Measurements from ENCODE around the gene CDCA7L.
"Not testable (repeated sequence)": the region's sequence is repeated elsewhere in the genome, so short reads cannot be mapped to it uniquely, and the experiment has no call there.

The CDCA7L gene

DNA sequence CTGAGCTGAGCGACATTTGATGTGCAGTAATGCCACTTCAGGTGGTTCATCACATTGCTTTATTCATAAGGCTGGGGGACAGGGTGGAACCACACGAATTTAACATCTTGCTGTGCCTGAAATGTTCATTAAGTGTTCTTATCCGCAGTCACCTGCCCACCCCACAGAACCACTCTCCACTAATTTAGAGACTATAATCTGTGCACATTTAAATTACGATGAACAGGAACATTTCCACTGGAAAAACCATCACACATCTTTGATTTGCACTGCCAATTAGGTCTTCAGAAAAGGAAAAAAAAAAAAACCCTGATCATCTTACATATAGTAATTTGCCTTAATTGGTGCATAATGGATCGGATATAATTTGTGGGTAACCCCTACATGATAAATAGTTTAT, 2.3 kb downstream of the CDCA7L start:
- no peak for DNase-seq

DNA sequence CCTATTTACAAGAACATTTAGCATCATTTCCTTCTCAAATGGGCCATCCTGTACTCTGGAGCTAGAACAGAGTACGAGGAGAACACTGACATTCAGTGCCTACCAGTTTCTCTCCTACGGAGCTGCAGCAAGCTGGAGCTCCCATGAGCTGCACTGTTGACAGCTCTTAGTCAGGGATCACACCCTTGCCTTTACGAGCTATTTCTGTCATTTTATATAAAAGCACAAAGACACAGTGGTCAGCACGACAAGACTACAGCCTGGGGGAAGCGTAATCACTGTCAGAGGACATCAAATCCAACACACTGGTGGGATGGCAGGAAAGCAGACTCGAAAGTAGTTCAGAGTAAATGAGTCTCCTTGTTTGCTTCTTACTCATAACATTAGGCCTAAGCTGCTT, 2.7 kb downstream of the CDCA7L start:
- no peak for DNase-seq

DNA sequence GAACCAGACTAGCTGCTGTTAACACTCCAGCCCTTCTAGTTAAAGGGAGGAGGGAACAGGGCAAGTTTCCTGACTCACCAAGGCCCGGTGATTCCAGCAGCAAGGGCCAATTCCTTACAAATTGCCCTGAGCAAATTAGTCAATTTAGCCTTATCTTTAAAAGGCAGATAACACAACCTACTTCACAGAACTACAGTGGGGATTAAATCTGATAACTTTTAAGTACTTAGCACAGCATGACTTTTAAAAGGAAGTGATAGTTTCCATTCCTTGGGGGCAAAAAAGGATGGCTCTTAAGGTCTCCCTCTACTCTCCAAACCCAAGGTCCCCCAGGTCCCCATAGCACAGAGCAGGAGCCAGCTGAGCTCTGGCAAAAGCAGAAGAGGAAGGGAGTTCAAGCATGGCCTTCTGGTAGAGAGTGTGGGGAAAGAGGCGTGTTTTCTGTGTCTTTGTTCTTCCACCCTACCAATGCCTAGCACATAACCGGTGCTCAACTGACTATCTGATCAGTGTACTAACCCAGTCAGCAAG, 4.0 kb downstream of the CDCA7L start:
- no peak for DNase-seq

DNA sequence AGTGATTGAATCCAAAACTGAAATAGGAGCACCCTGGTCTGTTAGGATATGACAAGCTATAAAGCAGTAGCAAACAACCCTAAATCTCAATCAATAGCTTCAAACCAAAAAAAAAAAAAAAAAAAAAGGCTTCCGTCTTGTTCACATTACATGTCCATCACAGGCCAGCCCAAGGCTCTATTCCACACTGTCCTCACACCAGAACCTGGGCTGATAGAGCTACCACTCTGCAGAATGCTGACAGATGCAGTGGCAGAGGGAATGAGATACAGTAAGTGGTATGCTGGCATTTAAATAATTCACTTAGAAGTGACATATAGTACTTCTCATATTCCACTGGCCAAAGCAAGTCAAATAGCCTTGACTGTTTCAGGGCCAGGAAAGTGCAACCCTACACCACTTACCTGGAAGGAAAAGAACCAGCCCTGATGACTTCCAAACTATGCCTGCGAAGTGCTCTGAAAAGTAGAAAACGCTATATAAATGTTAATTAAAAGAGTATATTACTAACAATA, 5.8 kb downstream of the CDCA7L start:
- no peak for DNase-seq

DNA sequence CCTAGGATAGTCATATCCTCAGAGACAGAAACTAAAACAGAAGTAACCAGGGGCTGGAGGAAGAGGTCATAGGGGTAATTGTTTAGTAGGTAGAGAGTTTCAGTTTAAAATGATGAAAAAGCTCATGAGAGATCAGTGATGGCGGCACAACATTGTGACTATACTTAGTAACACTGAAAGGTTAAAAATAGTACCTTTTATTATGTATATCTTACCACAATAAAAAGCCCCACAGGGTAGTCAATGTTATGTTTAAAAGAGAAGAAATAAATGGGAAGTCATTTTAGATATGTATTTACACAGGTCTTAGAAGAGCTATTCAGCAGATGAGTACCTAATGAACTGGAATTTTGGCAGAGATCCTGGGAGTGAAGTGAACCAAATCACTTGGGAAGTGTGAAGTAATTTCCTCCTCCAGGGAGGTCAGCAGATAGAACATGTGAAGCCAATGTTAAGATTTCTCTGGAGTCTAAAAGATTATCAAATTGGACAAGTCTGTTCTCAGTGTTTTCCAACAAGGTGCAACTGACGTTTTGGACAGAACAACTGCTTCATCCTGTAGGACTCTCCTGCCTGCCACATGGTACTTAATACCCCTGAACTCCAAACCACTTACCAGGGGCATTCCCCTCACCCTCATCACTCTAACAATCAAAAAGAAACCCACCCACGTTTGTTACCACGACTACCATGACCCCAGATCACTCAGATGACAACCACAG, 6.4 kb downstream of the CDCA7L start:
- DNase-seq, result no peak

DNA sequence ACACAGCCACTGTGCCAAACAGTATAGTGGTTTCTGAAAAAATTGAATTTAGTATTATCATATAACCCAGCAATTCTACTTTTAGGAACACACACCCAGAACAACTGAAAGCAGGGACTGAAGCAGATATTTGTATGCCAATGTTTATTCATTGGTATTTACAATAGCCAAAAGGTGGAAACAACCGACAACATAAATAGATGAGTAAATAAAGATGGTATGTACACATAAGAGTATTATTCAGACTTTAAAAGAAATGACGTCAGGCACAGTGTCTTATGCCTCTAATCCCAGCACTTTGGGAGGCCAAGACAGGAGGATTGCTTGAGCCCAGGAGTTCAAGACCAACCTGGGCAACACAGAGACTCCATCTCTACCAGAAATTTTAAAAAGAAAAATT, 7.2 kb downstream of the CDCA7L start:
- DNase-seq, result no peak

DNA sequence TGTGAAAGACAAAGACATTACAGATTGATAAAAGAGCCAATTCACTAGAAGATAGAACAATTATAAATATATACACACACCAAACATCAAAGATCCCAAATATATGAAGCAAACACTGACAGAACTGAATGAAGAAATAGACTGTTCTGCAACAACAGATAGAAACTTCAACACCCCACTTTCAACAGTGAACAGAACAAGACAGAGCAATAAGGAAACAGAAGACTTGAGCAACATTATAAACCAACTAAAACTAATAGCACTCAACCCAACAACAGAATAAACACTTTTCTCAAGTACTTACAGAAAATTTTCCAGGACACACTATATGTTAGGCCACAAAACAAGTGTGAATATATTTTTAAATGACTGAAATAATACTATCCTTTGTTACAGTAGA, 10.9 kb downstream of the CDCA7L start:
- DNase-seq, result no peak

DNA sequence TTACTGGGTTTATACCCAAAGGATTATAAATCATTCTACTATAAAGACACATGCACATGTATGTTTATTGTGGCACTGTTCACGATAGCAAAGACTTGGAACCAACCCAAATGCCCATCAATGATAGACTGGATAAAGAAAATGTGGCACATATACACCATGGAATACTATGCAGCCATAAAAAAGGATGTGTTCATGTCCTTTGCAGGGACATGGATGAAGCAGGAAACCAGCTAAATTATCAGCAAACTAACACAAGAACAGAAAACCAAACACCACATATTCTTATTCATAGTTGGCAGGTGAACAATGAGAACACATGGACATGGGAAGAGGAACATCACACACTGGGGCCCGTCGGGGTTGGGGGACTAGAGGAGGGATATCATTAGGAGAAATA, 12.4 kb downstream of the CDCA7L start:
- not testable (repeated sequence) for DNase-seq

DNA sequence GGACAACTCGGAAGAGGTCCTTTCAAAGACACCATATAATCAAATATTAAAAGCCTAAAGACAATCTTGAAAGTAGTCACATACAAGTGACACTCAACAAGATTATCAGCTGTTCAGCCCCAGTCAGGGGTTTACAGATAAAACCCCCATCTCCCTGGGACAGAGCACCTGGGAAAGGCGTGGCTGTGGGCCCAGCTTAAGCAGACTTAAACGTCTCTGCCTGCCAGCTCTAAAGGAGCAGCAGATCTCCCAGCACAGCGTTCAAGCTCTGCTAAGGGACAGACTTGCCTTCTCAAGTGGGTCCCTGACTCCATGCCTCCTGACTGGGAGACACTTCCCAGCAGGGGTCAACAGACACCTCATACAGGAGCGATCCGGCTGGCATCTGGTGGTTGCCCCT, 18.0 kb downstream of the CDCA7L start:
- DNase-seq, result no peak

DNA sequence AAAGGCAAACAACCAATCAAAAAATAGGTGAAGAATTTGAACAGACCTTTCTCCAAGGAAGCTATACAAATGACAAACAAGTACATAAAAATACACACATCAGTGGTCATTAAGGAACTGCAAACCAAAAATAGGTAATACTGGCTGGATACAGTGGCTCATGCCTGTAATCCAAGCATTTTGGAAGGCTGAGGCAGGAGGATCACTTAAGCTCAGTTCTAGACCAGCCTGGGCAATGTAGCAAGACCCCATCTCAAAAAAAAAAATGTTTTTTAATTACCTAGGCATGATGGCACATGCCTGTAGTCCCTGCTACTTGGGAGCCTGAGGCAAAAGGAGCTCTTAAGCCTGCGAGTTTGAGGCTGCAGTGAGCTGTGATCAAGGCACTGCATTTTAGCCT, 19.3 kb downstream of the CDCA7L start:
- DNase-seq, result no peak

DNA sequence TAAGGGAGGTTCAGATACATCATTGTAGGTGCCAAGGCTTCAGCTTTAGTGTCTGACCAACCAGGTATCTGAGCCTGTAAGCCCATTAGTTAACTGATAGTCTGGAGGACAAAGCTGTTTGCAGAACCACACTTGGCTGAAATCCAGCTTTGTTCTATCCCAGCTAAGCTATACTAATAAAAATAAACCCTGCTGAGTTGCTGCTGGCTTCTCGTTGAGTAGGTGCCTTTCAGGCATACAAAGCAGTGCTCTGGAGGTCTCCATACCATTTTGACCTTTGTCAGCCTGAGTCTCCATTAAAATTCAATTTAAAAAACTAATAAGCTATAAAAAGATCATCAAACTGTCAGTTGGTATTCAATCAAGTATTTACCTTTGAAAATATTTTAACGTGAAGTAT, 22.0 kb downstream of the CDCA7L start:
- peak; percentile 76 for DNase-seq

DNA sequence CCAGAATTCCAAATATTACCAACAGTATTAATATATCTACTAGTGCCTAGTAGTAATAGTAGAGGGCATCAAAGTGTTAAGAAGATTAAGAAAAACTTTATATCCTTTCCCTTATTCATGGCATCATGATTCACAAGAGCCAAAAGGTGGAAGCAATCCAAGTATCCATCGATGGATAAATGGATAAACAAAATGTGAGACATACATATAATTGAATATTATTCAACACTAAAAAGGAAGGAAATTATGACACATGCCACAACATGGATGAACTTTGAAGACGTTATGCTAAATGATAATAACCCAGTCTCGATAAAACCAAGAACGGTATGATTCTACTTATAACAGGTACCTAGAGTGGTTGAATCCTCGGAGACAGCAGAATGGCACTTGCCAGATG, 23.1 kb downstream of the CDCA7L start:
- DNase-seq, result no peak

DNA sequence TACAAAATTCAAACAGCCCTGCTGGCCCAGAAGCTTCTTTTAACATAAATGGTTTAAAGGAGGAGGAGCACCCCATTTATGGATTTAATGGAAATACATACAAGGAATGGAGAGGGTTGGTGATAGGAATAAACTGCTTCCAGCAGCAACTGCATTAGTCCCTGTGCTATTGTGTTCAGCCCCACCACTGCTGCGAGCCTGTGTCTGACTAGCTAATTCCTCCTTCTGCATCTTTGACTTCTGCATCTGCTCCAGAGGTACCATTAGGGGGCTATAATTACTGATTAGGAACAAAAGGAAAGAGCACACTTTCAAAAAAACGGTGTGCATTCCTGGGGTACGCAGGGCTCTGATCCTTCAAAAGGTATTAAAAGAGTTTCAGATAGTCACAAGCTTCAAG, 24.8 kb downstream of the CDCA7L start:
- DNase-seq, result no peak

DNA sequence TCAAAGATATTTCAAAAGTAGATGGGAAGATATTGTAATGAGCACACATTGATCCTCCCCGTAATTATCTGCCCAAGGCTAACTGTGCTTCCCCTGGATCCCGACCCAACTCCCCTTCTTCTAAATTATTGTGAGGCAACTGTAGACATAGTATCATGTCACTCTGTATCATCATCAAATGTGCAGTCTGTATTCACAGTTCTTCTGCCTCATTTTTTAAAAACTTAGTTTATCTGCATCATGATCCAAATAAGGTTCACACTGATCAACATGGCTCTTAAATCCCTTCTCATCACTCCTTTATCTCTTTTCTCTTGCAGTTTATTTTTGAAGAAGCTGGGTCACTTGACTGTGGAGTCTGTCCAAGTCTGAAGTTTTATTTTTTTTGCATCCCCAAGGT, 27.5 kb downstream of the CDCA7L start:
- no peak for DNase-seq

DNA sequence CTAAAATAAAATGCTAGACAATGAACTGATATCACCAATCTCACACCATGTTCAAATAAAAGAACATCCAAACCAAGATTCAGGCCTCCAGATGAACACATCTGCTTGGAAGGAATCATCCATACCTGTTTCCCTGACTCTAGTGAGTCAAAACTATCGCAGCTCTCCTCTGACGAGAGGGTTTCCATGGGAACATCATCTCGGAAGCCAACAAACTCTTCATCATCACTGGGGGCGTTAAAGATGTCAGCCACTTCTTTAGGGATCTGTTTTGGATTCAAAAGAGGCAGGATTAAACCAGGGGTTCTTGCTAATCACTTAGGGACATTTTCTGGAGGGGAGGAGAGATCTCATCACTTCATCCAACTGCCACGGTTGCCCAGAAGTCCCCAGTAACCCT, 29.1 kb downstream of the CDCA7L start:
- no peak for DNase-seq

DNA sequence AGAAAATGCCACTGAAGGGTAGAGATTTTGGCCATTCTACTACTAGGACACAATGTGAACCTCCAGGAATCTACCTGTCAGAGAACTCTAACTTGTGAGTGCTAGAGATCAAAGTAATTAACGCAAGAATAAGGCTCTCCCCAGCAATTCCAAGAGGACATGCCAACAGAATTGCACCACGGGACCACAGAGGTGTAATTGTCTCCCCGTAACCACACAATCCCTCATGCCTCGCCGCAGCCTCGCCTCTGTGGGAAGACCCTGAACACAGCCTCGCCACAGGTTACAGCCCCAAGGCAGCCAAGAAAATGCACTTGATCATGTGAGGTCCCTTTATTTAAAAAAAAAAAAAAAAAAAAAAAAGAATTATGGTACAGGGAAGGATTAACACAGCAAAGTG, 29.5 kb downstream of the CDCA7L start:
- DNase-seq, result no peak

DNA sequence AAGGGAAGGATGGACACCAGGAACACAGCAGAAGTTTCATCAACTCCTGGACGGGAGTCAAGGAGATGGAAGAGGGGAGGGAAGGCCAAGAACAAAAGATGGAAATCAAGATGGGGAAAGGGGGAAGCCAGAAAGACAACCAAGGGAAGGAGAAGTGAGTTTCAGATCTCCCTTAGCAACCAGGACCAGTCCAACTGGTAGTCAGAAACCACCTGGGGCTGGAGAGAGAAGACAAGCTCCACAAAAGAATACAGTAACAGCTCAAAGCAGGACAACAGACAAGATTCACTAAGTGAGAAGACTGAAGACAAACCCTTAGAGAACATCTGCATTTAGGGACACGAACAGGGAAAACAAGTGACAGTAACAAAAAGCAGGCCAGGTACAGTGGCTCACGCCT, 30.6 kb downstream of the CDCA7L start:
- no peak for DNase-seq

DNA sequence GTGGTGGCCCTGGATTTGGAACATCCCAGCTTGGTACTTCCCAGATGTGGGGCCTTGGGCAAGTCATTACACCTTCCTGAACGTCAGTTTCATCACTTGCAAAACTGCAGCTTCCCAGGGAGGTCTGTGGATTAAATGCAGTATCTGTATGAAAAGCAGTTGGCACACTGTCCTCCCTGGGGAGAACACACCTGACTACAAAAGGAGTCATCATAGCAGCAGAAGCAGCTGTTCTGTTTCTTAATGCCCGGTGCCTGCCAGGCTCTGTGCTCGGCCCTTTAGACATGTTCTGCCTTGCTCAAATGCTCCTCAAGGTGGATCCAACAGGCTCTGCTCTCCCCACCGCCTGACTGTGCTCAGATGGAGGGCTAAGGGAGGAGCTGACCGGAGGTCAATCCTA, 31.0 kb downstream of the CDCA7L start:
- DNase-seq, result no peak

DNA sequence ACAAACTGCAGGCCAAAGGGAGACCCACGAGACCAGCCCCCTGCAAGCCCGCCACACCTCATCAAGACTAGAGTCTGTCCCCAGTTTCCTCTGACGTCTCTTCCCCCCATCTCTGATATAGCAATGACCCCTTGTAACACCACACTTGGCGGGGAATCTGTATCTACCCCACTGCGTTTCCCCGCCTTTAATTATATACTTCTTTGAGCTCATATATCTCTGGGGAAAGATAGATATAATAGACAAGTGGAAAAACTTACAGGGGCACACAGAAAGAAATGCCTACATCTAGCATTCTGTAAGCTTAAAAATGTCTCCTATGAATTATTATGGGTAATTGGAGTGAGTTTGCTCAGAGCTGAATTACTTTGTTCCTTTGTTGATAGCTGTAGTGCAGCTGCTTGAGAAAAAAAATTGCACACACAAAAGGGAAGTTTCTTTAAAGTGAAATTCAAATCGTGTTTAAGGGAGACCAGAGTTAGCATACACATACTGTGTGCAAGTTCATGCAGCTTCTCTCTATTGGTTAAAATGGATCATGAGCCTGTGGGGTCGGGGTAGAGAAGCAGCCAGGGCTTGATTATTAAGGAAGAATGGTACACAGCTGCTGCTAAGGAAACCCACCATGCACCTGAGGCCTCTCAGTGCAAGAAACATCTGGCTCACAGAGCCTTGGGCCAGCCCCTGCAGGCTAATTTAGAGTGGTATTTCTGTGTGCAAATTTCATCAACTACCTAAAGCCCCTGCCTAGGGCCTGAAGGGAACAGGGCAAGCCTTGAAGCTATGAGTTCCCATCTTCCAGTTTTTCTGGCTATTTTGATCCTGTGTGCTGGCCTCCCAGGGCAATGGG, 32.5 kb downstream of the CDCA7L start:
- DNase-seq, result no peak

DNA sequence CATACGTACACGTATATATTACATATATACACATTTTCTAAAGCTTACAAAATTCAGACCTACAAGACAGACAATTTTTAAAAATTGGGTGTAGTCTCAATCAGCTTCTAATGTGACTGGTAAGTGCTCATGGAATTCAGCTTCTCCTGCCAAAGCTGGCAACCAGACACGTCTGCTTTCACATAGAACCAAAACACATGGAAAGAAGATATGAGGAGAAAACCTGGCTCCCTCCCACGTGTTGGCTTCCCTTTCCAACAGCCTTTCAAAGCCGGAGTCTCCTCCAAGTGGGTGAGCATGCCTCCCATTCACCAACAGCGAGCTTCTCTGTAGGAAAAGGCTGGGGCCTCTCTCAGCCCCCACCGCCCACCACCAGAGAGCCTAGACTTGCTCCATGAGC, 33.4 kb downstream of the CDCA7L start:
- no peak for DNase-seq

DNA sequence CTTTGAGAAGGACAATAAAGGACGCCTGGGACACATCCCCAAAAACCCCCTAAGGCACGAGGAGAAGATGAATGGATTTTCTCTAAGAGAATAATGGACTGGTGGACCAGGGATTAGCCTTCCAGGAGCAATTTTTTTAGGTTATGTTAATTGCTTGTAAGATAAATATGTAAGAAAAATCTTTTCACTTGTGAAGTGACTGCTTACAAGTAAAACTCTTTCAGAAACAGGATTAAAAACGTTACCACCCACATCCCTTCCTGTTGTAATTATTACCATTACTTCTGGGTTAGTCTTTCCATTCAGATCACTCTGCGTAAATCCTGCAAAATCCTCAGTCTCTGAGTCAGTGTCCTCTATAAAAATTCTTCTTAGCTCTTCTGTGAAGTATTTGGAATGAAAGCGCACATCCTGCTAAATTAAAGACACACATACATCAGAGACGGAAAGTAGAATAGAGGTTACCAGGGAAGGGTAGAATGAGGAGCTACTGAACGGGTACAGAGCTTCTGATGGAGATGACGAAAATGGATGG, 34.3 kb downstream of the CDCA7L start:
- DNase-seq, result no peak

DNA sequence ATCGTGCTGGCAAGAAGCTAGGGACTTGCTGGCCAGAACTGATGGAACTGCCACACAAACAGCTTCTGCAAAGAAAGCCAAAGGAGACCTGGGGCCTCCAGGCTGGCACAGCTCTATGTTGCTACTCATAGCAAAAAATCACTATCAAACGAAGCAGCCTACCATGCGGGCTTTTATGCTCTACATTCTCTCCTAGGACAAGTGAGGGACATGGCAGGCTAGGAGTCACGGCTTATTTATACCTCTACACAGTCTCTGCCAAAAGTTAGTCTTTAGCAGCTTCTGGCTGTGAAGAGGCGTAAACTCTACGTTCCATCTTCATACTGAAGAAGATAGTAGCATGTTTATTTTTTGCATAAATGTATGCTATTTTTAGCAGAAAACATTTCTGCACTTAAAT, 35.4 kb downstream of the CDCA7L start:
- DNase-seq, result no peak

DNA sequence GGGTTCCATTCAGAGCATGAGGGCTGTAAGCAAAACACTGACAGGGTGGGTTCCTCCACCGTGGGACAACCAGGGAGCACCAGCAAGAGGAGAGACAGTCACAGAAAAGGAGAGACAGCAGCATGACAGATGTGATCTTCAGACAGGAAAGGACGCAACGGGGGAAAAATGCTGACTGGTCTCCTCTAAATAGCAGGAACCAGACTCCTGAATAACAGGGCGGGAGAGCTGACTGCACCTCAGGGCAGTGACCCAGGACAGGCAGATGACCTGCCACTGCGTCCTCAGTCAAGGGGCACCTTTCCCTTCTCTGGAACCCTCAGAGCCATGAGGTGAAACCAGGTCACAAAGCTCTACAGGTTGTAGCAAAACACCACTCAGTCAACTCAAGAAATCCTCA, 37.0 kb downstream of the CDCA7L start:
- DNase-seq, result no peak
